Measurements from ENCODE around the gene ATXN2. TPM values are rescaled to one million over a fixed set of nuclear protein-coding genes. Genes with fewer than 3 reads are reported as not detected.
"Not testable (repeated sequence)": the region's sequence is repeated elsewhere in the genome, so short reads cannot be mapped to it uniquely, and the experiment has no call there.

ATXN2 gene
- total RNA-seq, 1 donor from 2014 or later, result 34.2 TPM

GRCh38 chr12:111494676-111495075, 104.4 kb downstream of the ATXN2 start:
- Mint-ChIP-seq H3K36me3 (peaks cover 51% of the 10 kb centered on the region), H3K9me3 (peaks cover 12% of the 10 kb centered on the region), H3K27ac (no peak overlapping the region), H3K27me3 (ENCODE audit: insufficient read depth, low read depth) (no peaks in the 10 kb centered on the region), H3K4me3 (no peak overlapping the region), H3K4me1 (no peaks in the 10 kb centered on the region)
- Histone ChIP-seq H3K79me2 (ENCODE audit: low read depth) (no peaks in the 10 kb centered on the region), H3K27ac (no peak overlapping the region), H3F3A (ENCODE audit: low read depth) (no peaks in the 10 kb centered on the region), H3K4me3 (no peak overlapping the region), H3K4me1 (no peaks in the 10 kb centered on the region), H3K27me3 (no peaks in the 10 kb centered on the region), H3K36me3 (peaks cover 13% of the 10 kb centered on the region), H3K4me2 (no peak overlapping the region), H2AFZ (replicated peaks) (no peak overlapping the region), H3K9ac (no peak overlapping the region), H4K20me1 (ENCODE audit: low read depth) (no peaks in the 10 kb centered on the region), H3K9me3 (ENCODE audit: low read depth) (no peaks in the 10 kb centered on the region)
- DNase-seq (ENCODE audit: low spot score), result no peak
- TF ChIP-seq EZH2phosphoT487 (IDR thresholded peaks at IDR 0.05), result no peak
- no peak for TF ChIP-seq EZH2 (IDR thresholded peaks at IDR 0.05)
- no peak for TF ChIP-seq CTCF (IDR thresholded peaks at IDR 0.05)

- H3K27ac Mint-ChIP-seq; H3K4me1 ChIP-seq; DNase-seq (ENCODE audit: low spot score); H3K4me2 ChIP-seq; H3K27me3 Mint-ChIP-seq (ENCODE audit: insufficient read depth, low read depth); H4K20me1 ChIP-seq (ENCODE audit: low read depth); H2AFZ ChIP-seq (replicated peaks); H3K4me1 Mint-ChIP-seq; H3K9ac ChIP-seq; H3K9me3 ChIP-seq (ENCODE audit: low read depth); H3K79me2 ChIP-seq (ENCODE audit: low read depth); H3K4me3 Mint-ChIP-seq; H3K27ac ChIP-seq; H3K27me3 ChIP-seq; H3K4me3 ChIP-seq; H3F3A ChIP-seq (ENCODE audit: low read depth): not testable (repeated sequence)
- Mint-ChIP-seq H3K9me3 (peaks cover 11% of the 10 kb centered on the region), H3K36me3 (peaks cover 42% of the 10 kb centered on the region)
- peaks cover 10% of the 10 kb centered on the region for H3K36me3 ChIP-seq
Measured at GRCh38 chr12:111492979-111493378, 106.1 kb downstream of the ATXN2 start.

- no peak overlapping the region for H3K27ac Mint-ChIP-seq
- no peaks in the 10 kb centered on the region for H3K9me3 ChIP-seq (ENCODE audit: low read depth)
- H3K9me3 Mint-ChIP-seq, result no peaks in the 10 kb centered on the region
- H3K4me3 ChIP-seq, result no peak overlapping the region
- H3K27me3 ChIP-seq, result no peaks in the 10 kb centered on the region
- no peak overlapping the region for H3K4me3 Mint-ChIP-seq
- H2AFZ ChIP-seq (replicated peaks), result no peak overlapping the region
- TF ChIP-seq EZH2 (IDR thresholded peaks at IDR 0.05), result no peak
- no peak for TF ChIP-seq CTCF (IDR thresholded peaks at IDR 0.05)
- TF ChIP-seq EZH2phosphoT487 (IDR thresholded peaks at IDR 0.05), result no peak
- H3K27me3 Mint-ChIP-seq (ENCODE audit: insufficient read depth, low read depth), result peaks cover 2% of the 10 kb centered on the region
- H3F3A ChIP-seq (ENCODE audit: low read depth), result no peaks in the 10 kb centered on the region
- no peaks in the 10 kb centered on the region for H3K79me2 ChIP-seq (ENCODE audit: low read depth)
- no peaks in the 10 kb centered on the region for H3K4me1 Mint-ChIP-seq
- no peak overlapping the region for H3K27ac ChIP-seq
- H4K20me1 ChIP-seq (ENCODE audit: low read depth), result no peaks in the 10 kb centered on the region
- no peak overlapping the region for H3K9ac ChIP-seq
- H3K4me1 ChIP-seq, result no peaks in the 10 kb centered on the region
- H3K4me2 ChIP-seq, result no peak overlapping the region
- peaks cover 26% of the 10 kb centered on the region for H3K36me3 Mint-ChIP-seq
- DNase-seq (ENCODE audit: low spot score), result no peak
- H3K36me3 ChIP-seq, result peaks cover 24% of the 10 kb centered on the region
Measured at GRCh38 chr12:111488798-111489197, 110.3 kb downstream of the ATXN2 start.

GRCh38 chr12:111488271-111488670, 110.8 kb downstream of the ATXN2 start:
- H3K27ac ChIP-seq, result no peak overlapping the region
- no peak overlapping the region for H3K4me3 ChIP-seq
- no peaks in the 10 kb centered on the region for H4K20me1 ChIP-seq (ENCODE audit: low read depth)
- H3K4me1 ChIP-seq, result no peaks in the 10 kb centered on the region
- H3K4me2 ChIP-seq, result no peak overlapping the region
- H3K27me3 ChIP-seq, result no peaks in the 10 kb centered on the region
- Mint-ChIP-seq H3K4me3 (no peak overlapping the region), H3K27ac (no peak overlapping the region), H3K9me3 (no peaks in the 10 kb centered on the region), H3K4me1 (no peaks in the 10 kb centered on the region), H3K27me3 (ENCODE audit: insufficient read depth, low read depth) (peaks cover 2% of the 10 kb centered on the region), H3K36me3 (peaks cover 28% of the 10 kb centered on the region)
- DNase-seq (ENCODE audit: low spot score), result no peak
- no peaks in the 10 kb centered on the region for H3K9me3 ChIP-seq (ENCODE audit: low read depth)
- no peak overlapping the region for H2AFZ ChIP-seq (replicated peaks)
- peaks cover 24% of the 10 kb centered on the region for H3K36me3 ChIP-seq
- H3F3A ChIP-seq (ENCODE audit: low read depth), result no peaks in the 10 kb centered on the region
- no peak overlapping the region for H3K9ac ChIP-seq
- H3K79me2 ChIP-seq (ENCODE audit: low read depth), result no peaks in the 10 kb centered on the region
- TF ChIP-seq EZH2phosphoT487 (IDR thresholded peaks at IDR 0.05) (no peak), EZH2 (IDR thresholded peaks at IDR 0.05) (no peak), CTCF (IDR thresholded peaks at IDR 0.05) (no peak)

Measured in neural progenitor cell (in vitro differentiated cells).